ENCODE results near the gene HSD17B4.

DNA sequence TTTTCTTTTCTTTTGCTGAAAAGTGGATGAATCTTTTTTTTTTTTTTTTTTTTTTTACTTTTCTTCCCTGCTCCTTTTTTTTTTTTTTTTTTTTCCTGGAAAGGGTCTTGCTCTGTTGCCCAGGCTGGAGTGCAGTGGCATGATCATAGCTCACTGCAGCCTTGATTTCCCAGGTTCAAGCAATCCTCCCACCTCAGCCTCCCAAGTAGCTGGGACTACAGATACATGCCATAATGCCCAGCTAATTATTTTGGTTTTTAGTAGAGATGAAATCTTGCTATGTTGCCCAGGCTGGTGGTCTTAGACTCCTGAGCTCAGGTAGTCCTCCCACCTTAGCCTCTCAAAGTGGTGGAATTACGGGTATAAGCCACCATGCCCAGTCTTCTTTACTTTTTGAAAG, 20.9 kb downstream of the HSD17B4 start:
- TF ChIP-seq, protein P1, sequence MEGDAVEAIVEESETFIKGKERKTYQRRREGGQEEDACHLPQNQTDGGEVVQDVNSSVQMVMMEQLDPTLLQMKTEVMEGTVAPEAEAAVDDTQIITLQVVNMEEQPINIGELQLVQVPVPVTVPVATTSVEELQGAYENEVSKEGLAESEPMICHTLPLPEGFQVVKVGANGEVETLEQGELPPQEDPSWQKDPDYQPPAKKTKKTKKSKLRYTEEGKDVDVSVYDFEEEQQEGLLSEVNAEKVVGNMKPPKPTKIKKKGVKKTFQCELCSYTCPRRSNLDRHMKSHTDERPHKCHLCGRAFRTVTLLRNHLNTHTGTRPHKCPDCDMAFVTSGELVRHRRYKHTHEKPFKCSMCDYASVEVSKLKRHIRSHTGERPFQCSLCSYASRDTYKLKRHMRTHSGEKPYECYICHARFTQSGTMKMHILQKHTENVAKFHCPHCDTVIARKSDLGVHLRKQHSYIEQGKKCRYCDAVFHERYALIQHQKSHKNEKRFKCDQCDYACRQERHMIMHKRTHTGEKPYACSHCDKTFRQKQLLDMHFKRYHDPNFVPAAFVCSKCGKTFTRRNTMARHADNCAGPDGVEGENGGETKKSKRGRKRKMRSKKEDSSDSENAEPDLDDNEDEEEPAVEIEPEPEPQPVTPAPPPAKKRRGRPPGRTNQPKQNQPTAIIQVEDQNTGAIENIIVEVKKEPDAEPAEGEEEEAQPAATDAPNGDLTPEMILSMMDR (IDR thresholded peaks at IDR 0.05) = no peak
- no peak for TF ChIP-seq ZFX (IDR thresholded peaks at IDR 0.05; ENCODE audit: borderline replicate concordance)

All from 22Rv1 (cell line).